HFFc6 (cell line): ENCODE data around the gene PADI3. TPM values are rescaled to one million over a fixed set of nuclear protein-coding genes. Genes with fewer than 3 reads are reported as not detected.

ENCODE experiments used
- DNase-seq: peaks from one replicate; pipeline ENCODE4 v3.0.0-alpha.2; 2018
- H3K27ac Mint-ChIP-seq: 2 replicates; pipeline ENCODE4 v1.8.0; 2020; ENCODE audit warnings: mild to moderate bottlenecking, mixed read lengths
- H3K27me3 Mint-ChIP-seq: 2 replicates; pipeline ENCODE4 v1.8.0; 2021; ENCODE audit warnings: mild to moderate bottlenecking, moderate library complexity, mixed read lengths; ENCODE audit not compliant: insufficient read depth
- H3K36me3 Mint-ChIP-seq: 2 replicates; pipeline ENCODE4 v1.8.0; 2021; ENCODE audit warnings: low read depth, mixed read lengths
- H3K4me1 Mint-ChIP-seq: 2 replicates; pipeline ENCODE4 v1.8.0; 2020; ENCODE audit warnings: low read depth, mixed read lengths
- H3K4me3 Mint-ChIP-seq: 2 replicates; pipeline ENCODE4 v1.8.0; 2020; ENCODE audit warnings: mild to moderate bottlenecking, moderate library complexity, mixed read lengths
- H3K9me3 Mint-ChIP-seq: 2 replicates; pipeline ENCODE4 v1.8.0; 2020; ENCODE audit warnings: mild to moderate bottlenecking, mixed read lengths
- CTCF ChIP-seq: fragments of 200-600 bp; sonication (generic); IDR thresholded peaks from 2 replicates; pipeline ENCODE4 v1.5.0; 2021; ENCODE audit warnings: antibody characterized with exemption, mild to moderate bottlenecking
- total RNA-seq, 6 experiments: library from RNA; stranded (reverse); fragmentation: NEBNext Ultra II Directional; extraction: Animal tissue kit (Norgen Biotek cat#: 25700); gene quantifications; 2 replicates in 1 of 6; 3 replicates in 5 of 6; pipeline ENCODE4 v1.2.3, GENCODE V29; 2021

Gene PADI3
- total RNA-seq, 6 experiments from 2014 or later = 0.05 to 0.14 (median 0.07) TPM; not detected in 2

GRCh38 chr1:17204546-17205440 is 44.1 kb upstream of the PADI3 start, which contains the start of gene PADI1:
PADI1 (plus strand) TSS chr1:17205128; CDS start chr1:17205218, 90 bp downstream.
- Mint-ChIP-seq H3K36me3 (no peaks in the 10 kb centered on the region), H3K27ac (no peak within 1 kb of the TSS), H3K9me3 (no peaks in the 10 kb centered on the region), H3K4me3 (no peak within 1 kb of the TSS), H3K4me1 (peaks cover 46% of the 10 kb centered on the region), H3K27me3 (peaks cover 7% of the 10 kb centered on the region)
- TF ChIP-seq CTCF = no peak
- DNase-seq = no peak

- Mint-ChIP-seq H3K9me3 (no peaks in the 10 kb centered on the region), H3K36me3 (no peaks in the 10 kb centered on the region), H3K4me1 (peaks cover 42% of the 10 kb centered on the region), H3K27me3 (peaks cover 7% of the 10 kb centered on the region), H3K4me3 (no peak overlapping the region), H3K27ac (no peak overlapping the region)
- TF ChIP-seq CTCF = no peak
- no peak for DNase-seq
These were observed 43.2 kb upstream of the PADI3 start for GRCh38 chr1:17205652-17206051.

- no peaks in the 10 kb centered on the region for H3K36me3 Mint-ChIP-seq
- H3K4me1 Mint-ChIP-seq = peaks cover 36% of the 10 kb centered on the region
- no peak for TF ChIP-seq CTCF
- no peaks in the 10 kb centered on the region for H3K9me3 Mint-ChIP-seq
- H3K4me3 Mint-ChIP-seq = no peak overlapping the region
- peaks cover 7% of the 10 kb centered on the region for H3K27me3 Mint-ChIP-seq
- H3K27ac Mint-ChIP-seq = no peak overlapping the region
- no peak for DNase-seq
These were observed 42.7 kb upstream of the PADI3 start for GRCh38 chr1:17206196-17206595.

GRCh38 chr1:17207046-17207445 is 41.9 kb upstream of the PADI3 start:
- Mint-ChIP-seq H3K27ac (no peak overlapping the region), H3K4me3 (no peak overlapping the region), H3K36me3 (no peaks in the 10 kb centered on the region), H3K4me1 (peaks cover 29% of the 10 kb centered on the region), H3K9me3 (no peaks in the 10 kb centered on the region), H3K27me3 (peaks cover 7% of the 10 kb centered on the region)
- TF ChIP-seq CTCF = no peak
- DNase-seq = no peak

- no peak for TF ChIP-seq CTCF
- Mint-ChIP-seq H3K36me3 (no peaks in the 10 kb centered on the region), H3K9me3 (no peaks in the 10 kb centered on the region), H3K27ac (peak overlapping the region; percentile 67), H3K4me1 (peaks cover 33% of the 10 kb centered on the region), H3K27me3 (peaks cover 7% of the 10 kb centered on the region), H3K4me3 (no peak overlapping the region; the same call in 1 of the 2 replicates)
- DNase-seq = no peak
These were observed 41.4 kb upstream of the PADI3 start for GRCh38 chr1:17207540-17207939.
